HG03442 (cell line): ENCODE data around the gene ADAMTS17.

ENCODE experiments used
- ATAC-seq: cut with Tn5 transposase; IDR thresholded peaks from one replicate; pipeline ENCODE4 v1.9.1; 2021; ENCODE audit warnings: mild to moderate bottlenecking, moderate library complexity; ENCODE audit not compliant: unreplicated experiment

The ADAMTS17 gene

DNA sequence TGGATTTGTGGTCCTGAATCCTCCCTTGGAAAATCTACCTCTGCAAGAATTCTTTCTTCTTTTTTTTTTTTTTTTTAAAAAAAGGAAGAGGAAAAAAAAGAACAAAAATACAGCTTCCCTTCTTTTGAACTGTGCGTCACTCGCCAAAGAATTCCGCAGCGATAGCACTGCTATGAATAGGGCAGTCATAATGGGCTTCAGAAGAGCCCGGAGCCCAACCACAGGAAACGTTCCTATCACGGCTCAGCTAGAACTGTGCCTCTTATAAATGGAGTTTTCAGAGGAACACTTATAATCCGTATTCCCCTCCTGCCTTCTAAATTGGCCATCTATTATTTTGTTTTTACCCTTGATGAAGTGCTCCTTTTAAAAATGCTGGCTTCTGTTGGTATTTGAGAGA is 227.7 kb downstream of the ADAMTS17 start:
- no peak for ATAC-seq

DNA sequence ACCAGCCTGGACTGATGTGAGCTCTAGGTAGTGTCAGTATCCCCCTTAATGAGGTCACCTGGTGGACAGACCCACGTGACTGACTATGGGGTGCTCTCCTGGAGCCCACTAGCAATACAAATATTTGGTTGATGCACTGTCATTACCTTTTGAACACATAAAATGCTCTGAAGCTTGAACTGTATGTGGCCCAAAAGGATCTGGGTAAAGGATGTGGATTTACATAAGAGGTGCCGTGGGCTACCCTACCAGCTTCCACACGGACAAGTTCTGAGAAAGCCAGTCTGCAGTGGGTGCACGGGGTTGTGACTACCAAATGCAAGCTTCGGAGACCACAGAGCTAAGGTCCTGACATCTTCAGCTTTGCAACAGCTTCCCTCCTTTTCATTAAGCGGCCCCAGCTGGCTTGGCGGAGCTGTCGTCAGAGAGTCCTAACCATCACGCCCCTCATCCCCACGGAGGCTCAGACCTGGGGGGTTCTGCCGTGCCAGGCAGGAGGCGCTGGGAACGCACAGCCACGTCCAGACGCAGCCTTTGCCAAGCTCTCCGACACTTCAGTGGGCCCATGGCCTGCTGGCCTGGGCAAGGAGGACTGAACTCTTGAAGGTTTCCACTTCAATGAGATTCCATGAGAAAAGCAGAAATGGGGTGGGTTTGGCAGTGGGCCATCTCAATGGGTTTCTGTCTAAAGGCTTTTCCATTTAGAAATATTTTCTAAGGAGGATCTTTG is 228.3 kb downstream of the ADAMTS17 start:
- no peak for ATAC-seq

GRCh38 chr15:100112636-100113305 is 229.0 kb downstream of the ADAMTS17 start:
- ATAC-seq: no peak

- ATAC-seq: no peak
Observed at GRCh38 chr15:100112061-100112420, 229.7 kb downstream of the ADAMTS17 start.

DNA sequence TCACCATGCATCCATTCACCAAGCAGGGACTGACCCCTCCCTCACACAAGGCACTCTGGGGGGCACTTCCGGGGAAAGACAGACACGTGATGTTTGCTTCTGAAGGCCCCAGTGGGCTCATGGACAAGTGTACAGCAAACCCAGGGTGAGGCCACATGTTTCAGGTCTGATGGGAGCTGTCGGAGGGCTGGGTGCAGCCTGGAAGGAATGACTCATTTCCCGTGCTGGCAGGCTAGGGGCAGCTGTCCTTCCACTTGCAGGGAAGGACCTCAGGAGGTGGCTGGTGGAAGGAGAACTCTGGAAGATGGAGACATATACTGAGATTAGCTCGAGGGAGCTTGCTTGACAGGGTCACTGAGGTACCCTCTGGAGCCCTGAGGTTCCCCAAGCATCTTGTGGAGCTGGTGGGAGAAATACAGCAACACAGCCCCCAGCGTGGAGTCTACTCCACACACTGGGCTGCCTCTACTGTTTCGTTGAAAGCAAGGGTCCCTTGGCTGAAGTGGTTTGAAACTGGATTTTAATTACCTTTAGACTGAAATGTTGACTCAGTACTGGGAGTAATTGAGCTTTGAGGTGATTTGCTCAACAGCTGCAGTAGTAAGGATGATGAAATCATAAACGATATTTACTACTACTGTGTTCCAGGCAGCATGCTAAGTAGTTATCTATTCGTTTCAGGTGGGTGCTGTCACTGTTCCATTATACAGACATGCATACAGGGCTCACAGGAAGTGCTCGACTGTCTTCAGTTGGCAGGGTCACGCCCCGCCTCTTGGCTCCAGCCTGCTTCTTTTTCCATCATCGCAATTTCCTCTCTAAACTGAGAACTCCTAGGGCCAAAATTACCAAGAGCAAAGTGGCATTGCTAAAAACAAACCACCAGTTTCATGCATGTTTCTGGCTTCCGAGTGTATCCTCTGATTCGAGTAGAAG is 230.4 kb downstream of the ADAMTS17 start:
- no peak for ATAC-seq

- no peak for ATAC-seq
Observed at GRCh38 chr15:100109486-100110035, 232.2 kb downstream of the ADAMTS17 start.

DNA sequence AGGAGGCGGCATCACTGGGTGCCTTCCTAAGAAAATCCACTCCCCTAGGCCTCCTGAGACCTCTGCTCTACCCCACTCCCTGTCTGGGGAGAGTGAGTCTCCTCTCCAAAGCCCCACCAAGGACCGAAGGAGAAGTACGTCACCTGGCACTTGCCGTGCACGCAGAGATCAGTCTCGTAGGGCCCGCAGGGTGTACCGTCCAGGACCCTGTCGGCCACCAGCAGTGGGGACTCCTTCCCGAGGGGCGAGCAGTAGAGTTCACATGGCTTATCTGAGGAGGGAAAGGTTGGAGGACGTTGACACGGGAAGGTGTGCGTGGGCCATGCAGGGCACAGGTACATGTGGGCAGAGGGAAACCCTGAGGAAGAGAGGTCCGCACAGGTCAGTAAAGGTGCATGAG is 232.9 kb downstream of the ADAMTS17 start:
- no peak for ATAC-seq

DNA sequence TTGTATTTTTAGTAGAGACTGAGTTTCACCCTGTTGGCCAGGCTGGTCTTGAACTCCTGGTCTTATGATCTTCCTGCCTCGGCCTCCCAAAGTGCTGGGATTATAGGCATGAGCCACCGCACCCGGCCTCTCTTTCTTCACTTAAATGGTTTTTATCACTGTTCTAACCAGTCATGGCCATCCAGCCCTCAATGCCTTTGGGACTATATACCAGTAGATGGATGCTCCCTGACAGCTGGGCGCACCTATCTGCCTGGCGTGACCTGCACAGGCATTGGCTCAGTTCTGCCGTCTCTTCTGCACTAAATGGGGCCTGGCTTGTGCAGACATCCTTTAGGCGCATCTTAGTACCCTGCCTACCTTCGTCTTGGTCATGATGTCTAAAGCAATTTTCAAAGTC is 233.4 kb downstream of the ADAMTS17 start:
- ATAC-seq: no peak

- no peak for ATAC-seq
Observed at GRCh38 chr15:100107606-100108225, 234.1 kb downstream of the ADAMTS17 start.

GRCh38 chr15:100107151-100107550 is 234.6 kb downstream of the ADAMTS17 start:
- ATAC-seq: no peak

- ATAC-seq: no peak
Observed at GRCh38 chr15:100106732-100107131, 235.0 kb downstream of the ADAMTS17 start.

DNA sequence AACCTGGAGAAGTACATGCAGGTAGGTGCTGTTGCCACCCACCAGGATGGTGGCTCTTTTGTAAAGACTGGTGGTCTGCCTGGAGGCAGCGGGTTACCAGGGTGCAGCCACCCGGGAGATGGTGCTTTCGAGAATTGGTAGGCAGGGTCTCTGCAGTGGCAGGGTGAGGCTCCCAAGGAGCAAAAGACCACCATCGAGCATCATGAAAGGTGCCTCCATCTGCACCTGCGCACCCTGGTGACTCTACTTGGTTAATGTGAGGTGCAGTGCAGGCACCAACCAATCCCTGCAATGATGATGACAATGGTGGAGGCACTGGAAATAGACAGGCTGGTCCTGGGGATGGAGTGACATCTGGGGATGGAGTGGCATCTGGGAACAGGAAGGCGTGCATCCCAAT is 236.7 kb downstream of the ADAMTS17 start:
- no peak for ATAC-seq

DNA sequence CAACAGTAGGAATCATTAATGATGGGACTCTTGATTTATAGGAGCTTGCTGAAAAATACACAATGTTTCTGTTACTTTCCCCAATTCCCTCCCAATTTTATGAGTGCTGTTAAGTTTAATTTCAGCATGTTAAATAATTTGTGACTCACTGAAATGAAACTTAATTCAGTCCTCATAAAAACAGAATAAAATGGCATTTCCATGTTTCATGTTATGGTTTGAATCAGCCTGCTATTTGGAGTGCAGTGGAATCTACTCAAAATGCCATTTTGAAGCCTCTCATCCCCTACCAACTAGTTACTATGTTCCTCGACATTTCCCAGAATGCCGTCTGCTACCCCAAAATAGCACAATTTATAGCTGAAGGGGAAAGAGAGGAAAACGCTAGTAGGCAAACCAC is 237.5 kb downstream of the ADAMTS17 start:
- no peak for ATAC-seq

GRCh38 chr15:100103828-100104227 is 237.9 kb downstream of the ADAMTS17 start:
- ATAC-seq: no peak

DNA sequence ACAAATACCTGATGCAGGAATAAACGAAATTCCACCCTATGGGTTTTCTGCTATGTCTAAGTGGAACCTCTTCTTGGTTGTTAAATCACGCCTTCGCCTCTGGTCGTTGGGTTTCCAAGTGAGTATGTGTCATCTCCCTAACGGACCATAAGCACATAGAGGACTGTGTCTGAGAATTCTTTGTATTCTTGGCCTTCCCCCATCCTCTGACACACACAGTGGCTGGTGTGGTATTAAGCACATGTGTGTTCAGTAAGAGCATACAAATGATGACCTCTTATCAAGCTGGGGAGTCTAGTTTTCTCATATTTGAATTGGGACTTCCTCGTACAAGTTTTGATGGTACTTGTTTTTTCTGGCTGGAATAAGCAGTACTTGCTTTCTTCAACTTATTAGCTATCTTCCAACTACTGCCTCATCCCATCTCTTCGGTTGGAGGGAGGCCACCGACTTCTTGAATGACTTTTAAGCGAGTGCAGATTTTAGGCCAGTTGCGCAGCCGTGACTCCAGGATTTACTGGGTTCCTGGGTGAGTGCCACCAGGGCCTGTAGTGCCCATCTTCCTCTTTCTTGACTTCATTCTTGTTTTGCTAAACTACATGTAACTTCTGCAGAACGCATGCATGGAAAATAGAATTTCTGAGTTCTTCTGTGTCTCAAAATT is 240.2 kb downstream of the ADAMTS17 start:
- ATAC-seq: no peak

DNA sequence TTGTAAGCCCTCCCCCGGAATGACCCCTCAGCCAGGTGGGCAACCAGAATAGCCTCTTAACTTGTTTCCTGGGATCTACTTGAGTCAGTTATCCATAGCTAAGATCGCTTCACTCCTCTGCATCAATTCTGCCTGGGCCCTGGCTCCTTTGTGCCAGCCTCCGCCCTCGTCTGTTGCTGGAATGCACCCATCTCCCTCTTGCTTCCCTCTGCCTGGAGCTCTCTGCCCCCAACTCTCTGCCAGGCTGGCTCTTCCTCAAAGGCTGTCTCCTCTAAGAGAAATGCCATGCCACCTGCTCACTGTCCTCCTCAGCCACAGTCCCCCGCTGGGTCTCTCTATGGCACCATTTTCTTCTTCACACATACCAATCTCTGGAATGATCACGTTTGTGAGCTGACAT is 240.8 kb downstream of the ADAMTS17 start:
- ATAC-seq: no peak

- no peak for ATAC-seq
Observed at GRCh38 chr15:100099976-100100375, 241.8 kb downstream of the ADAMTS17 start.

DNA sequence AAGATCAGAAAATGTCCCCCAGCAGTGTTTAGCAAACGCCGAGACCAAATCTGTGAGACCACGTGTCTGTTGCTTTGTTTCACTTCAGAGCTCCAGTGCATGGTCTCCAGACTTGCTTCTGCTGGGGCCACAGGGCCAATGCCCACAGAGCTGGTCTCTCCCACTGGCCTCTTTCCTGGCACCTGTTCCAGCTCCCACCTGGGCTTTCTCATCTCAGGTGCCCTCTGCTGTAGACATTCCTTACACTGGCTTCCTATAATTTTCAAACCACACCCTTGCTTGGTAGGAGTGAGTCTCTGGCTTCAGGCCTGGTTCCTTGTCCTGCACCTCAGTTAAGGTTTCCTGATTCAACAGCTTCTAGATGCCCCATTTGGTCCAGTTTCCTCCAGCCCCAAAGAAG is 243.1 kb downstream of the ADAMTS17 start:
- no peak for ATAC-seq

DNA sequence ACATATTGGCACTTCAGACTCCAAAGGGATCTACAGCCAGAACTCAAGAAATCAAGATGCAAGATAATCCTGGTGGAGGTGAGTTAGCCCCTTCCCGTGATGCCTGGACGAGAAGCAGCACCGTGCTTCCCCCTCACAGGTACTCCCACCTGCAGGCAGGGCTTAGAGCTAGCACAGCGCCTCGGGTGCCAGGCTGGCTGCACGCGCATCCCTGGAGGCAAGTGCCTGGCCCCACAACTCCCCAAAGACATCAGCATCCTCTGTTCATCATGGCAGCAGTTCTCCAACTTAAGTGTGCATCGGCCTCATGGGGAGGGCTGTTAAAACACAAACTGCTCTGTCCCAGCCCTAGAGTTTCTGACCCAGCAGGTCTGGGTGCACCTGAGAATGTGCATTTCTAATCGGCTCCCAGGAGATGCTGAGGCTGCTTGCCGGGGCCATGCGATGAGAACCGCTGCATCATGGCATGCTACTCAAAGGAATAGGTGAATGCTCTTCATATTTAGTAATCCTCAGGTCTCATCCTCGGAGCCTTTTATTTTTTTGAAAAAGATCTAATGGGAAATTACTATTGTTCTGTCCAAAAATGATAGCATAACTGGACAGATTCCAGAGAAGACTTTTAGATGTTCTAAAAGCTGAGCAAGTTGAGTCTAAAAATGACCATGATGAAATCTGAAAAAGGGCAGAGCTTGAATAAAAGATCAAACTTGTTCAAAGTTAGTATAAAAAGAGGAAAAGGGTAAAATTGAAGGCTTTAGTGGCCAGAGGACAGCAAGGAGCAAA is 244.2 kb downstream of the ADAMTS17 start:
- ATAC-seq: no peak

DNA sequence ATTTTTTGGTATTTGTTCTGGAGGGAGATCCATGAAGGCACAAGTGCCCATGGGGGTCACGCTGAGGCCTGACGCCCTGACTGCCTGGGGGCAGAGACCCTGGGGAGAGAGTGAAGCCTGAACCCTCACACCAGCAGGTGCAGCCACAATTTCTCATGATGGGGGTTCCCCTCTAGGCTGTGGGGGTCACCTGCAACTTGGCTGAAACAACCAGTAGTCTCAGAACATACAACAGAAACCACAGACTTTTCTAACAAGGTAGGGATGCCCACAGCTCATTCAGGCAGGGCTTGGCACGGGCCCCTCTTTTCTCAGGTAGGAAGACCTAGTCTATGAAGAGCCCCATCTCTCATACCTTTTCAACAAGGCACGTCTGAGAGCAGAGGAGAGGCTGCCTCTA is 245.1 kb downstream of the ADAMTS17 start:
- ATAC-seq: no peak
